ENCODE measurements around the gene POU2F1. TPM values are rescaled to one million over a fixed set of nuclear protein-coding genes. Genes with fewer than 3 reads are reported as not detected.

Gene POU2F1
- total RNA-seq, 1 experiment from 2014 or later = 24.5 TPM

DNA sequence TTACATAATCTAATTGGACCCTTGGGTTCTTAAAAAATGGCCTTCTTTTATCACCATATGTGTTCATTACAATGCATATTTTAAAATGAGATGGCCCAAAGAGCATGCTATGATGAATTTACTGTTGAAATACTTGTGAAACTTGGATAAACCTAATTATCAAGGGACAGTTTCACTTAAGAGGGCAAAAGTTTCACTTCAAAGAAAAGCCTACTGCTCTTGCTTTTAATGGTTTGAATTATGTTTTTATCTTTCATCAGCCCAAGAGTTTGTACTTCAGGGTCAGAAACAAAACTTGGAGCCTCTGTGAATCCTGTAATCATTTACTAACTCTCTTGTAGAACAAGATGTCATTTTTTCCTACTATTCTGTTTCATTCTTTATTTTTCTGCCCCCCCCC, 32.3 kb downstream of the POU2F1 start:
- Histone ChIP-seq H2AFZ (ENCODE audit: low read depth, low read length, poor library complexity, severe bottlenecking) (no peak overlapping the region), H3K4me3 (replicated peaks in 1 of 2; ENCODE audit: low read depth in 1 of 2, low read length in 2 of 2) (no peak overlapping the region), H3K79me2 (ENCODE audit: insufficient read depth, low read length) (peaks cover 84% of the 10 kb centered on the region), H3K9me3 (ENCODE audit: control insufficient read depth in 1 of 2, insufficient read depth in 1 of 2, low read depth in 1 of 2, low read length in 2 of 2) (no peaks in the 10 kb centered on the region), H4K20me1 (ENCODE audit: insufficient read depth) (peaks cover under 1% of the 10 kb centered on the region; the same call in 1 of the 2 replicates), H3K9ac (ENCODE audit: low read length) (no peak overlapping the region), H3K27ac (ENCODE audit: low read depth, low read length) (no peak overlapping the region), H3K9me2 (ENCODE audit: insufficient read depth) (0 out of 2 replicates have a peak, but pooled peaks cover 2% of the 10 kb centered on the region), H3K4me1 (ENCODE audit: control insufficient read depth in 1 of 2, insufficient read depth in 2 of 2, low read length in 2 of 2) (no peaks in the 10 kb centered on the region), H3K4me2 (ENCODE audit: low read length) (no peak overlapping the region), H3K27me3 (ENCODE audit: insufficient read depth, low read length) (no peaks in the 10 kb centered on the region), H3K36me3 (ENCODE audit: control insufficient read depth in 1 of 2, insufficient read depth in 2 of 2, low read length in 2 of 2) (no peaks in the 10 kb centered on the region)
- no peak for ATAC-seq
- TF ChIP-seq EZH2phosphoT487 (IDR thresholded peaks at IDR 0.05; ENCODE audit: borderline replicate concordance) (no peak), FOSL1 (IDR thresholded peaks at IDR 0.05; ENCODE audit: low read depth) (no peak), SP1 (IDR thresholded peaks at IDR 0.05; ENCODE audit: low read depth) (no peak), ELF1 (IDR thresholded peaks at IDR 0.05; ENCODE audit: borderline replicate concordance, low read depth) (no peak), YY1 (IDR thresholded peaks at IDR 0.05; ENCODE audit: extremely low read depth, insufficient replicate concordance, low read depth, low read length) (no peak), JUND (IDR thresholded peaks at IDR 0.05) (no peak), RAD21 (IDR thresholded peaks at IDR 0.05; ENCODE audit: low read depth) (no peak), SIN3A (IDR thresholded peaks at IDR 0.05; ENCODE audit: low read depth) (no peak)
- TF ChIP-seq, protein P1, sequence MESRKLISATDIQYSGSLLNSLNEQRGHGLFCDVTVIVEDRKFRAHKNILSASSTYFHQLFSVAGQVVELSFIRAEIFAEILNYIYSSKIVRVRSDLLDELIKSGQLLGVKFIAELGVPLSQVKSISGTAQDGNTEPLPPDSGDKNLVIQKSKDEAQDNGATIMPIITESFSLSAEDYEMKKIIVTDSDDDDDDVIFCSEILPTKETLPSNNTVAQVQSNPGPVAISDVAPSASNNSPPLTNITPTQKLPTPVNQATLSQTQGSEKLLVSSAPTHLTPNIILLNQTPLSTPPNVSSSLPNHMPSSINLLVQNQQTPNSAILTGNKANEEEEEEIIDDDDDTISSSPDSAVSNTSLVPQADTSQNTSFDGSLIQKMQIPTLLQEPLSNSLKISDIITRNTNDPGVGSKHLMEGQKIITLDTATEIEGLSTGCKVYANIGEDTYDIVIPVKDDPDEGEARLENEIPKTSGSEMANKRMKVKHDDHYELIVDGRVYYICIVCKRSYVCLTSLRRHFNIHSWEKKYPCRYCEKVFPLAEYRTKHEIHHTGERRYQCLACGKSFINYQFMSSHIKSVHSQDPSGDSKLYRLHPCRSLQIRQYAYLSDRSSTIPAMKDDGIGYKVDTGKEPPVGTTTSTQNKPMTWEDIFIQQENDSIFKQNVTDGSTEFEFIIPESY (IDR thresholded peaks at IDR 0.05; ENCODE audit: extremely low read depth, insufficient replicate concordance, low read length) = no peak
- no peak for DNase-seq (ENCODE audit: low read depth, low spot score)
- intact Hi-C loops (cut with micrococcal nuclease) = no loop called here
- CTCF ChIA-PET = no interaction called here
- POLR2A ChIA-PET = interaction anchor here (1.4 kb wide), 1 partner anchor 32 kb away, joined by 3 read pairs; the partner anchor contains the start of gene POU2F1
- RAD21 ChIA-PET (ENCODE audit: low non-redundant PET in 1 of 2, low total read pairs in 2 of 2, uncharacterized antibody in 2 of 2, unreplicated experiment in 2 of 2) = no interaction called here
- BruUV-seq (replicated peaks) = no TSS peak

DNA sequence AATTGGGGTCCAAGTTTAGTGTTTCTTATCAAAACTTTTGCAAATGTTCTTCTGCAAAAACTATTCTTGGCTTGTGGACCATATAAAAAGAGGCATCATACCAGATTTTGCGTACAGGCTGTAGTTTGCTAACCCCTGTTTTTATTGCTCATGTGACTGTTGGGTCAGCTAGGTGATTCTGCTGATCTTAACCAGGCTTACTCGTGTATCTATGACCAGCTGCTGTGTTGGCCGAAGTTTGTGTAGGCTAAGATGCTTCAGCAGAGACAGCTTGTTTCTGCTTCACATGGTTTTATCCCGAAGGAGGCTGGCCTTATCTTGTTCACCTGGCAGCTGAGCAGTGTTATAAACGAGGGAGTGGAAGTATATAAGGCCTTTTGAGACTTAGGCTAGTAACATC, 38.2 kb downstream of the POU2F1 start:
- Histone ChIP-seq H3K36me3 (ENCODE audit: control insufficient read depth in 1 of 2, insufficient read depth in 2 of 2, low read length in 2 of 2) (no peaks in the 10 kb centered on the region), H3K4me3 (replicated peaks in 1 of 2; ENCODE audit: low read depth in 1 of 2, low read length in 2 of 2) (no peak overlapping the region), H3K27ac (ENCODE audit: low read depth, low read length) (no peak overlapping the region), H3K9ac (ENCODE audit: low read length) (no peak overlapping the region), H3K9me3 (ENCODE audit: control insufficient read depth in 1 of 2, insufficient read depth in 1 of 2, low read depth in 1 of 2, low read length in 2 of 2) (no peaks in the 10 kb centered on the region), H3K9me2 (ENCODE audit: insufficient read depth) (no peaks in the 10 kb centered on the region), H3K4me1 (ENCODE audit: control insufficient read depth in 1 of 2, insufficient read depth in 2 of 2, low read length in 2 of 2) (peaks cover 3 to 11% of the 10 kb centered on the region in 2 experiments; a peak in 3 of 4 replicates), H3K4me2 (ENCODE audit: low read length) (no peak overlapping the region), H3K27me3 (ENCODE audit: insufficient read depth, low read length) (no peaks in the 10 kb centered on the region), H3K79me2 (ENCODE audit: insufficient read depth, low read length) (peaks cover 68% of the 10 kb centered on the region), H4K20me1 (ENCODE audit: insufficient read depth) (peaks cover 4% of the 10 kb centered on the region; the same call in 1 of the 2 replicates), H2AFZ (ENCODE audit: low read depth, low read length, poor library complexity, severe bottlenecking) (no peak overlapping the region)
- BruUV-seq (replicated peaks) = no TSS peak
- intact Hi-C loops (cut with micrococcal nuclease) = no loop called here
- POLR2A ChIA-PET = no interaction called here
- ATAC-seq (no peak), DNase-seq (ENCODE audit: low read depth, low spot score) (no peak)
- RAD21 ChIA-PET (ENCODE audit: low non-redundant PET in 1 of 2, low total read pairs in 2 of 2, uncharacterized antibody in 2 of 2, unreplicated experiment in 2 of 2) = no interaction called here
- CTCF ChIA-PET = no interaction called here
- no peak for TF ChIP-seq POLR2AphosphoS5 (IDR thresholded peaks at IDR 0.05; ENCODE audit: low read depth, low read length)
- no peak for TF ChIP-seq ELF1 (IDR thresholded peaks at IDR 0.05; ENCODE audit: borderline replicate concordance, low read depth)
- TF ChIP-seq, protein P2, sequence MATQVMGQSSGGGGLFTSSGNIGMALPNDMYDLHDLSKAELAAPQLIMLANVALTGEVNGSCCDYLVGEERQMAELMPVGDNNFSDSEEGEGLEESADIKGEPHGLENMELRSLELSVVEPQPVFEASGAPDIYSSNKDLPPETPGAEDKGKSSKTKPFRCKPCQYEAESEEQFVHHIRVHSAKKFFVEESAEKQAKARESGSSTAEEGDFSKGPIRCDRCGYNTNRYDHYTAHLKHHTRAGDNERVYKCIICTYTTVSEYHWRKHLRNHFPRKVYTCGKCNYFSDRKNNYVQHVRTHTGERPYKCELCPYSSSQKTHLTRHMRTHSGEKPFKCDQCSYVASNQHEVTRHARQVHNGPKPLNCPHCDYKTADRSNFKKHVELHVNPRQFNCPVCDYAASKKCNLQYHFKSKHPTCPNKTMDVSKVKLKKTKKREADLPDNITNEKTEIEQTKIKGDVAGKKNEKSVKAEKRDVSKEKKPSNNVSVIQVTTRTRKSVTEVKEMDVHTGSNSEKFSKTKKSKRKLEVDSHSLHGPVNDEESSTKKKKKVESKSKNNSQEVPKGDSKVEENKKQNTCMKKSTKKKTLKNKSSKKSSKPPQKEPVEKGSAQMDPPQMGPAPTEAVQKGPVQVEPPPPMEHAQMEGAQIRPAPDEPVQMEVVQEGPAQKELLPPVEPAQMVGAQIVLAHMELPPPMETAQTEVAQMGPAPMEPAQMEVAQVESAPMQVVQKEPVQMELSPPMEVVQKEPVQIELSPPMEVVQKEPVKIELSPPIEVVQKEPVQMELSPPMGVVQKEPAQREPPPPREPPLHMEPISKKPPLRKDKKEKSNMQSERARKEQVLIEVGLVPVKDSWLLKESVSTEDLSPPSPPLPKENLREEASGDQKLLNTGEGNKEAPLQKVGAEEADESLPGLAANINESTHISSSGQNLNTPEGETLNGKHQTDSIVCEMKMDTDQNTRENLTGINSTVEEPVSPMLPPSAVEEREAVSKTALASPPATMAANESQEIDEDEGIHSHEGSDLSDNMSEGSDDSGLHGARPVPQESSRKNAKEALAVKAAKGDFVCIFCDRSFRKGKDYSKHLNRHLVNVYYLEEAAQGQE (IDR thresholded peaks at IDR 0.05; ENCODE audit: low read depth) = no peak
- no peak for TF ChIP-seq TCF7L2 (IDR thresholded peaks at IDR 0.05; ENCODE audit: borderline replicate concordance, extremely low read depth, insufficient read depth, insufficient read length)
- no peak for TF ChIP-seq EZH2phosphoT487 (IDR thresholded peaks at IDR 0.05; ENCODE audit: borderline replicate concordance)
- TF ChIP-seq SP1 (IDR thresholded peaks at IDR 0.05; ENCODE audit: low read depth) = no peak
- no peak for TF ChIP-seq SIN3A (IDR thresholded peaks at IDR 0.05; ENCODE audit: low read depth)
- TF ChIP-seq RAD21 (IDR thresholded peaks at IDR 0.05; ENCODE audit: low read depth) = no peak
- TF ChIP-seq ZFX (IDR thresholded peaks at IDR 0.05) = no peak

Measured in HCT116 (cell line).